NCI-H2107 (cell line): ENCODE measurements around the gene AXL.
"Not testable (repeated sequence)": the region's sequence is repeated elsewhere in the genome, so short reads cannot be mapped to it uniquely, and the experiment has no call there.

Experiments
- DNase-seq: peaks from one replicate; lab custom pipeline; 2025; lab: John Stamatoyannopoulos, UW

The AXL gene

GRCh38 chr19:41206926-41207750, 11.9 kb upstream of the AXL start:
- DNase-seq, result no peak

GRCh38 chr19:41214161-41214560, 4.9 kb upstream of the AXL start:
- no peak for DNase-seq

GRCh38 chr19:41217741-41218140, 1.3 kb upstream of the AXL start:
- DNase-seq, result no peak

GRCh38 chr19:41218249-41218614, 791 bp upstream of the AXL start:
- no peak for DNase-seq

DNA sequence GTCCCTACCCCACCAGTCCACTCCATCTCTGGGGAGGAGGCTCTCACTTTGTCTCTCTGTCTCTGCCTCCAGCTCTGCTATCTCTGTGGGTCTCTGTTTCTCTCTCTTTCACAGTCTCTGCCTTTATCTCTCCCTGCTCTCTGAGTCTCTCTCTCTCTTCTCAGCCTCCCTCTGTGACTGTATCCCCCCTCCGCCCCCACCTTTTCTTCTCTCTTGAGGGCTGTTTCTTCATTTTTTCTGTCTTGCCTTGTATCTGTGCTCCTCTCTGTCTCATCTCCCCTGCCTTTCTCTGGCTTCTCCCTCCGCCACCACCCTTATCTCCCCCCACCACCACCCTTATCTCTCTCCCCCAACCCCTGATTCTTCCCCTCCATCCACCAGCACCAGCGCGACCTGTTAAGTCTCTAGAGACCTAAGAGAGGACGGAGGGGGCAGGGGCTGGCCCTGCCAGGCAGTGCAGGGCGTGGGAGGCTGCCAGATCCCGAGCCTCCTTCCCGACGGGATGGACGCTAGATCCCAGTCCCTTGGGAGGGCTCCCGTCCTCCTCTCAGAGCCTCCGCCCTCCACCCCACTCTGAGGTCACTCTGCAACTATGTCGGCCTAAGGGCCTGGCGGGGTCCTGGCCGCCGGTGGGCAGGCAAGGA, 1.0 kb downstream of the AXL start:
- DNase-seq, result no peak

- no peak for DNase-seq
Observed at GRCh38 chr19:41220811-41221210, 1.8 kb downstream of the AXL start.

- DNase-seq, result no peak
Observed at GRCh38 chr19:41221514-41222205, 2.6 kb downstream of the AXL start.

DNA sequence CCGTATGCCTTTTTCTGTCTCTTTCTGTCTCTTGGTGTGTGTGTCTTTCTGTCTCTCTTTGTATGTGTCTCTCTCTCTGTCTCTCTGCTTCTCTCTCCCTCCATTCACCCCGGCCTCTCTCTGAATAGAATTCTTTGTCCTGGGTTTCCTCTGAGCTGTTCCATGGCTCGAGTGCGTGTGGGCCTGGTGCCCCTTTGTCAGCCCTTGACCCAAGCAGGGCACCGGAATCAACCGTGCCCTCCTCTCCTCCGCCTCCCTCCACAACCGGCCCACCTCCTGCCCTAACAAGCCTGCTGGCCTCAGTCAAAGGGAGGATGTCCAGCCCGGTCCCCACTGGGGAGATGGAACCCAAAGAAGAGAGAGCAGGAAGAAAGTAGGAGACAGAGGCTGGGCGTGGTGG, 3.2 kb downstream of the AXL start:
- no peak for DNase-seq

- no peak for DNase-seq
Observed at GRCh38 chr19:41223431-41224234, 4.6 kb downstream of the AXL start.

- no peak for DNase-seq
Observed at GRCh38 chr19:41224632-41225031, 5.6 kb downstream of the AXL start.

GRCh38 chr19:41225238-41226052, 6.4 kb downstream of the AXL start:
- no peak for DNase-seq

GRCh38 chr19:41226053-41226873, 7.2 kb downstream of the AXL start:
- no peak for DNase-seq

- DNase-seq, result no peak
Observed at GRCh38 chr19:41226874-41227390, 7.9 kb downstream of the AXL start.

DNA sequence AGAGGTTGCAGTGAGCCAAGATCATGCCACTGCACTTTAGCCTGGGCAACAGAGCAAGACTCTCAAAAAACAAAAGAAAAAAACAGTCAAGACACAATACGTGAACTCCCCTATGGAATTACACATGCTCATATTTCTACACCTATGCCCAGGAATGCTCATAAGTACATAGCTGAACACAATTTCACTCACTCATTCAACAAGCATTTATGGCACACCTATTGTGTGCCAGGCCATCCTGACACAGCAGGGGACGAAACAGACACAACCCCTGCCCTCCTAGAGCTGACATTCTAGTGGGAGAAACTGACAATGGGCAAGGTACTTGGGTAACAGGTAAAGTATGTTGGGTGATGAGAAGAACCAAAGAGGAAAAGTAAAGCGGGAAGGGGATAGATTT, 9.5 kb downstream of the AXL start:
- no peak for DNase-seq

DNA sequence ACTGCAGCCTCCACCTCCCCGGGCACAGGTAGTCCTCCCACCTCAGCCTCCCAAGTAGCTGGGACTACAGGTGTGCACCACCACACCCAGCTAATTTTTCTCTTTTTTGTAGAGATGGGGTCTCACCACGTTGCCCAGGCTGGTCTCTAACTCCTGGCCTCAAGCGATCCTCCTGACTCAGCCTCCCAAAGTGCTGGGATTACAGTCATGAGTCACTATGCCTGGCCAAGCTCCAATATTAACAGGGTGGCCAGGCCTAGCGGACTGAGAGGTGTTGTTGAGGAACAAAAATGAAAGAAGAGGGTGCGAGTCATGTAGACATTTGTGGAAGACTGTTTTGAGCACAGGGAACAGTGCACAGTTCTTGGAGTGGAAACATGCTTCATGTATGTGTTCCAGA, 10.3 kb downstream of the AXL start:
- DNase-seq, result not testable (repeated sequence)

DNA sequence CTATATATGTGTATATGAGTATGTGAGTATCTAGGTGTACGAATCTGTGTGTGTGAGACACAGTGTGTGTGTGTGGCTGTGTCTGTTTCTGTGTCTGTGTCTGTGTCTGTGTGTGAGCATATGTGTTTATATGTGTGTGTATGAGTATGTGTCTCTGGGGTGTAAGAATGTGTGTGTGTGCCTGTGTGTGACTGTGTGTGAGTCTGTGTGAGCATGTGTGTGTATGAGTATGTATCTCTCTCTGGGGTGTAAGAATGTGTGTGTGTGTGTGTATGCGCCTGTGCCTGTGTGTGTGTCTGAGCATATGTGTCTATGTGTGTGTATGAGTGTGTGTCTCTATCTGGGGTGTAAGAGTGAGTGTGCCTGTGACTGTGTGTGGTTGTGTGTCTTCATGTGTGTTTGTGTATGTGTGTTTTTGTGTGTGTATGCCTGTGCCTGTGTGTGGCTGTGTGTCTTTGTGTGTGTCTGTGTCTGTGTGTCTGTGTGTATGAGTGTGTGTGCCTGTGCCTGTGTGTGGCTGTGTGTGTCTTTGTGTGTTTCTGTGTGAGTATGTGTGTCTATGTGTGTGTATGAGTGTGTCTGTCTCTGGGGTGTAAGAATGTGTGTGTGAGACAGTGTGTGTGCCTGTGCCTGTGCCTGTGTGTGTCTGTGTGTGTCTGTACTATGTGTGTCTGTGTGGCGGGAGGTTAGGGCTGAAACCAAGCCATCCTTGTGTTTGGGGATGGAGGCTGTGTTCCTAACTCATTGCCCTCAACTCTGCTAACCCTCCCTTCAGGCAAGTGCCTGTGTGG, 11.2 kb downstream of the AXL start:
- DNase-seq, result no peak

DNA sequence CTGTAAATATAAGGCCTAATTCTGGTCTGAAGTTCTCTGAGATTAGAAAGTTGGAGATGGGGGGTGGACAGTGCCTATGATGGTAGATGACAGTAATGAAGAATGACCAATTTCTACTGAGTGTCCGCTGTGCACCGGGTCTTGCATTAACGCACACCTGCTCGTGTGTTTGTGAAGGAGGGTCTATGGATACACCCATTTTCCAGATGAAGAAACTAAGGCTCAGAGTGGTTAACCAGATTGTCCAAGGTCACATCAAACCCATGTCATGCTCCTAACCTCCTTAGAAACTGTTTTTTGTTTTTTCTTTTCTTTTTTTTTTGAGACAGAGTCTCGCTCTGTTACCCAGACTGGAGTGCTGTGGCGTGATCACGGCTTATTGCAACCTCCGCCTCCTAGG, 13.7 kb downstream of the AXL start:
- no peak for DNase-seq

GRCh38 chr19:41233748-41234240, 14.8 kb downstream of the AXL start:
- no peak for DNase-seq

GRCh38 chr19:41234512-41235168, 15.6 kb downstream of the AXL start:
- DNase-seq, result no peak
